Naive thymus-derived CD4-positive, alpha-beta T cell (primary cell): Measurements from ENCODE around the gene VPS4B. TPM values are rescaled to one million over a fixed set of nuclear protein-coding genes. Genes with fewer than 3 reads are reported as not detected.

Experiments
- polyA plus RNA-seq, 2 donors: library from polyadenylated mRNA; unstranded; fragments of 300-500 nt; fragmentation: Illumina TruSeq; gene quantifications; one replicate each; pipeline ENCODE4 v1.2.3, GENCODE V29; 2021
- total RNA-seq, 6 experiments: library from RNA in 5 of 6; stranded (reverse) in 5 of 6; gene quantifications; 1 replicate in 5 of 6; 2 replicates in 1 of 6; pipeline ENCODE4 v1.2.3 and lab custom pipeline; 2021 to 2026

Gene VPS4B
- total and polyA plus RNA-seq, 7 experiments from 2014 or later, result 47.4 to 84.6 (median 73.8) TPM

Other genes with a start within 250 kb of the VPS4B start
- gene BCL2, start 102.7 kb downstream of the VPS4B start, total RNA-seq, result 100 to 1,000 TPM in 3 of 5 experiments, 10 to 100 TPM in 2; 38.3 to 154 (median 126) TPM
- gene BCL2, start 102.7 kb downstream of the VPS4B start, polyA plus RNA-seq, result 10 to 100 TPM; 32.7 to 39.6 TPM
- gene KDSR, start 55.3 kb downstream of the VPS4B start, total RNA-seq, result 10 to 100 TPM; 24.4 to 57.9 (median 46.9) TPM
- gene KDSR, start 55.3 kb downstream of the VPS4B start, polyA plus RNA-seq, result 10 to 100 TPM; 58.3 to 62.4 TPM
- not detected for gene SERPINB5, start 54.5 kb upstream of the VPS4B start, total RNA-seq
- not detected for gene SERPINB5, start 54.5 kb upstream of the VPS4B start, polyA plus RNA-seq
- not detected for gene SERPINB12, start 119.9 kb upstream of the VPS4B start, total RNA-seq
- gene SERPINB12, start 119.9 kb upstream of the VPS4B start, polyA plus RNA-seq, result not detected
- not detected for gene SERPINB13, start 164.9 kb upstream of the VPS4B start, total RNA-seq
- not detected for gene SERPINB13, start 164.9 kb upstream of the VPS4B start, polyA plus RNA-seq
- not detected for gene SERPINB4, start 221.8 kb upstream of the VPS4B start, total RNA-seq
- gene SERPINB4, start 221.8 kb upstream of the VPS4B start, polyA plus RNA-seq, result not detected
- gene SERPINB3, start 239.4 kb upstream of the VPS4B start, total RNA-seq, result not detected
- not detected for gene SERPINB3, start 239.4 kb upstream of the VPS4B start, polyA plus RNA-seq